GM21786 (cell line): ENCODE measurements around the gene GPC6.

Experiments
- ATAC-seq: cut with Tn5 transposase; IDR thresholded peaks from one replicate; pipeline ENCODE4 v1.9.1; 2021; ENCODE audit not compliant: unreplicated experiment

The GPC6 gene

DNA sequence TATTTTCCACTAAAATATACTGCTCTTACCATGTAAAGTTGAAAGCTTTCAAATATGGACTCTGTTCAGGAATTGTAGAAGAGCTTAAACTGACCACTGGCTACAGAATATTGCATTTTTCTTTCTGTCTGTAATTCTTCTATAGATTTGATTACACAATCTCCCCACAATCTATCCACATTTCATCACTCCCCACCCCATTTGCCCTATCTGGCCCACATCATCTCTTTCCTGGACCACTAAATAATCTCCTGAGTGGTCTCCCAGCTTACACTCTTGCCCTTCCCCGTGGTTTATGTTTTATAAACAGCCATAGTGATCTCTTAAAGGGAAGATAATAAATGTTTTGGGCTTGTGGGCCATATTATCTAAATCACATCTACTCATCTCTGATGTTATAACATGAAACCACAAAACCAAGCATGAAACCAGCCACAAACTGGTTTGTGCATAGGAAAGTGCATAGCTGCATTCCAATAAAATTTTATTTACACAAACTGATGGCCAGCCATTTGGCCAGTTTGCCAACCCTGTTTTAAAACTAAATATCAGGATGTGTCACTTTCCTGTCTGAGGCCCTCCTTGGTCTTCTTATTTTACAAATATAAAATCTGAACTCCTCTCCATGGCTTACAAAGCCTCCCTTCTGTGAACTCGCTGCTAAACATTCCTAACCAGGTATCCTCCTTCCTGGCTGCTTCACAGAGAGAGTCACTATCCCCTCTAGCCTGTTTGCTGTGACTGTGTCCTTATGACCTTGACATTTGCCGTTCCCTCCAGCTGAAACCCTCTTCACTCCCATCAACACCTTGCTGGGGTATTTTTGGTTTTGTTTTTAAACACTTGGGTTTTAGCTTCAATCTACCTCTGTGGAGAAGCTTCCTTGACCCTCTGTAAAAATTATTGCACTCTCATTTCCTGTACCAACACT lies 500.9 kb downstream of the GPC6 start:
- ATAC-seq, result no peak

DNA sequence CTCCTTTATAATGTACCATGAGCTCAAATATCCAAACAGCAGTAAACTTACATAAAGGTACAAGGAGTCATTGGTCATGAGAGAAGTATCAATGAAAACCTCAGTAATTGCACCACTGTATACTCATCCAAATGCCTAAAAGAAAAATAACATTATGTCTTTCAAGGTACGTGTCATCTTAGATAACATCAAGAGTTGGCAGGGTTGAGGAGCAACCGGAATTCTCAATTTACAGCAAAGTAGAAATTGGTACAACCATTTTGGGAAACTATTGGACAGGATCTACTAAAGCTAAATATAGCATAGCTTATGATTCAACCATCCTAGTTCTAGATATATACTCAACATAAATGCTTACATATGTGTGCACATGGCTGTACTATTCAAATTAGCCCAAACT lies 502.8 kb downstream of the GPC6 start:
- no peak for ATAC-seq

DNA sequence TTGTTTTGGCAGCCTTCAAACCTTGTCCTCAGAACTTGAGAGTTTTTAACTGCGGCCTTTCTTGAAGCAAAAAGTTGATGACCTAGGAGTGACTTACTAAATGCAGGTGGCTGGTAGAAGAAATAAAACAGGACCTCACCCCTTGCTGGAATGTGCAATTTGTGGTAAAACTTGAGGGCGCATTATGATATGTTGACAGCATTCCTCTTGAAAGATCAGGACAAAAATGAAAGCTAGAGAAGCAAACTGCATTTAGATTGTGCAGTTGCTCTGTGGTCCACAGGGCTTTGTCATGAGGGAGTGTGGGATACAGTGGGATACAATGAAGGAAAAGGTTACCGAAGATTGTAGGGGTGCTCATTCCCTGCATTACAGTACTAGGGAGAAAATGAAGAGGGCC lies 504.2 kb downstream of the GPC6 start:
- no peak for ATAC-seq

DNA sequence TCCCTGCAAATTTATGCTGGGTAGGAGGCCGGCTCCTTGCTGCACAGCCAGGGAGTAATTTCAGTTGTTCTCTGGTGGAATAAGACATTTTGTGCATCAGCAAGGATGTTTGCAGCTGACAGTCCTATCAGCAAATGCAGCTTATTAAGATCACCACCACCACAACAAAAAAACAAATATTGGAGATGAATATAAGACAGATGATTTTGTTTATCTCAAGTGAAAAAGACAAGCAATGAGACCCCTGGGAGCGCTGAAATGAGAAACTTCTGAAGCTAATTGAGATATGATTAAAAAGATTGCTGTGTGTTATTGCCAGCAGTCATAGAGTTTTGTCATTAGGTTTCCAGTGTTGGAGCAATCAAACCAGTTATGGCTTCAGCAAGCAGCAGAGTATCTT lies 505.6 kb downstream of the GPC6 start:
- ATAC-seq, result no peak

DNA sequence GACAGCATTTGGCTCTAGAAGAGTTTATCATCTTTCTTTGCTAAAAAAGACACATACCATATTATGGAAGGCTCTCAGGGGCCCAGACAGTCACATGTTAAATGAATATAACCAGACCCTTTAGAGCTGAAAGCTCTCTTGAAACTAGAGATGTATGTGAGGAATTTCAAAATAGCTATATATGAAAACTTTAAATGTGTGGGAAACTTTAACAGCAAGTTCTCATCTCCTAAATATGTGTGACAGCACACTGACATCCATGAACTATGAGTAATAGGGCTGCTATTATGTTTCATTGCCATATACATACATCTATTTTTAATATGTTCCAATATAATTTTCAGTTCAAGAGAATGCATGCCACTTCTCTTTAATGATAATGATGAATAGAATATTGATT lies 509.5 kb downstream of the GPC6 start:
- no peak for ATAC-seq

DNA sequence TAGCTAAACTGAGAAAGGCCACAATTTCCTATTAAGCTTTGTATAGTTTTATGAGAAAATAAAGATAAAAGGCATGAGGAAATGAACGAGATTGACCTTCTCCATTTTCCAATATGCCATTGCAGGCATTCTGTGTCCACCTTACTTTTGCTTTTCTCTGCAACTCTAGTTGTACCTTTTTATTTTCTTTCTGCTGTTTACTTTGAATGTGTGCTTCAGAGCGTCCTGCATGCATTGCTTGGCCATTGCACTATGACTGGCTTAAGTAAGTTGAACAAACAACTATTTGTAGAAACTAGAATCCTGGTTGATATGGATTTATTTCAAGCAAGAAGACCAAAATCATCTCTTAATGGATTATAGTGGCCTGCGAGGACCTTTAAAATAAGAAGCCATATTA lies 510.3 kb downstream of the GPC6 start:
- no peak for ATAC-seq

DNA sequence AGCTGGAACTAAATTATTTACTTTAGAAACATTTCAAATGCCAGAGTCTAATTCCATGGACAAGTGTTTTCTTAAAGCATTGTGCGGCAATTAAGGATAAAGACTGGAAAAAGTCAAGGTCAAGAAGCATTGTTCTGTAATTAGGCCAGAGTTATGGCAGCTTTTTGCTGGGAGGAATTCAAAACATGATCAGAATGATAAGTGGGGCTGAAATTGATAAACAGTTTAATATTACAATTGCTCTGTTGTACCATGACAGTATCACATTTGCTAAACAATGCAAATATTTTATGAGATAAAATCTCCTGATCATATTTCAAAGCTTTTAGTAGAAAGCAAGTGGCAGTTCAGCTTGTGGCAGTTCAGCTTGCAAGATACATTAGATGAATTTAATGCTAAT lies 513.7 kb downstream of the GPC6 start:
- no peak for ATAC-seq

DNA sequence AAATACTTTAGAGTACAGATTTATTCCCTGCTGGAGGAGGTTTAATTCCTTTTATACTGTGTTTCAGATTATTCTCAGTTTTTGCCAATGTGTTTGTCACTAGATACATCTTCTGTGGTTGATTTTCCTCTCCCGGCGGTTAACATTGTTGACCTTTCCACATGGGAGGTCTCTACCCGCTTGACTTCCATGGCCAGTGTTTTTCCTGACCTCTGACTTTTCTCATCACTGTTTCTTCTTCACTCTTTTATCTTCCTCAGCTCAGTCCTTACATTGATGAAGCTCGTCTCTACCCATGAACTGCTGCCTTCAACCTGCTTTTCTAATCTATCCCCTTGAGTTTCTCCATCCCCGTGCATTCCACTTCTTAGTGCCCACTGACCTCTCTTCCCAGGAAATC lies 517.4 kb downstream of the GPC6 start:
- no peak for ATAC-seq

DNA sequence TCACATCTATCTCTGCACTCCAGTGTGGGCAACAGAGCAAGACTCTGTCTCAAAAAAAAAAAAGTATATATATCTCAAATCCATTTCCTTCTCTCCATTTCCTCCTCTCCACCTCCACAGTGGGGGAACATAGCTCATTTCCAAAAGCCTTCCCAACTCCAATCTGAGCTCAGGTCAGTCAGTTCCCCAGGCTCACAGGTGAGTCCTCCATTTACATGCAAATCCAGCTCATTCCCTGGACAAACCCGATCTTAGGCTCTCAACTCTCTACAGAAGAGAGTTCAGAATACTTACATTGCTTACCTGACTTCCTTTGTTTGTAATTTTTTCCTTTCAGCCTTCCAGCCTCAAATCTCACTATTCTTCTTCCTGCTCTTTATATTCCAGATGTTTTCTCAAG lies 518.3 kb downstream of the GPC6 start:
- ATAC-seq, result no peak

DNA sequence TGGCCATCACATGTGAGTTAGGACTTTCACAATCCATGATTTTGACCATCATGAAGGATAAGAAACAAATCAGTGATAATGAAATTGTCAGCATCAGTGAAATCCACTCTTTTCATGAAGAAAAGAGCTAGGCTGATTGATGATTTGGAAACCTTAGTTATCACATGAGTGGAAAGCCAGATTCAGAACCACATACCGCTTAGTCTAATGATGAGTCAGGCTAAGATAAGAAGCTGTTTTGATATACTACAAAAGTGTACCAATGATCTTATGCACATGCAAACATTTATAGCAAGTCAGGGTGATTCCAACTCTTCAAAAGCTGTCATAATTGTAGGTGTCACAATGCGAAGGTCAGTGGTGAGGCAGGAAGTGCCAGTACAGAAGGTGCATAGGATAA lies 519.3 kb downstream of the GPC6 start:
- no peak for ATAC-seq

DNA sequence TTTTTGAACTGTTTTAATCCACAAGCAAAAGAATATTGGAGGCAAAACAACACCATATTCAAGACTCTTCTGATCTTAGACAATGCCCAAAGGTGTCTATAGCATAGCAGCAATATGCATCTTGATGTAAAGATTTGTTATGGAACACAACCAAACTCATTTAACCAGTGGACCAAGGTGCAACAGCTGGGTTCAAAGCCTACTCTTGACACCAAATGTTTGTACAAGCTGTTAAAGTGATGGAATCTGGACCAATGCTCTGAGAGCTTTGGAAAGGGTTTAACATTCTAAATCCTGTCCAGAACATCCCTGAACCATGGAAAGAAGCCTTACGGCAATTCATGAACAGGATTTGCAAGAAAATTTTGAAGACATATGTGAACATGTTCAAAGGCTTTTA lies 520.0 kb downstream of the GPC6 start:
- ATAC-seq, result no peak

DNA sequence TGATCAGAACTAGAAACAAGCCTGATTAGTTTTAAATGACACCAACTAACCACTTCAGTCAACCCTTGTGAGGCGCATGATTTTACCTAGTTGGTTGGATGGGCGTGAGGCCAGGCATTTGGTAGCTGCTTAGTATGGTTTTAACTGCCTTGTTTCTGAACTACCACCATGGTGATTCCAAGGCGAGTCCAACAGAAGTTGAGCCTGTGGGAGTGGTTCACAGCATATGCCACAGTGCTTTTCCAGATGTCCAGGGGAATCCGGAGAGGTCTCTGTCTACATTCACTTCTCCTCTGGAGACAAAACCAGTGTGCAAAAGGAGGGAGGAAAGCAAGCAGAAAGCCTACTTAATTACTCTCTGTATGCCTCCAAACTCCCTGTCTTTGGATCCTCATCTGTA lies 524.1 kb downstream of the GPC6 start:
- no peak for ATAC-seq

DNA sequence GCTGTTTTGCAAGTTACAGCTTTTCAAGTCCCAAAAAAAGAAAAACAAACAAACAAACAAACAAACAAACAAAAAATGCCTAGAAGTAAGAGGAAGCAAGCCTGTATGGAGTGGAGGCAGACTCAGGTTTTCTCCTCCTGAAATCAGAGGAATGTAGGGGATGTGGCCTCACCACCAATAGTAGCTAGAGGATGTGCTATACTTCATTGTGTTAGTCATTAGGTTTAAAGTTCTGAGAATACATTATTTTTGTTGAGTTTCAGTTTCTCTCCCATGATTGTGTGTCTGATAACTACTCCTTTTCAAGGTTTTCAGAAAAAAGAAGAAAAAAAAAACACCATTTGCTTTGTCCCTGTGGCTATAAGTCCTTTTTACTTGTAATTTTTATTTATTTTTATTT lies 524.5 kb downstream of the GPC6 start:
- ATAC-seq, result no peak

DNA sequence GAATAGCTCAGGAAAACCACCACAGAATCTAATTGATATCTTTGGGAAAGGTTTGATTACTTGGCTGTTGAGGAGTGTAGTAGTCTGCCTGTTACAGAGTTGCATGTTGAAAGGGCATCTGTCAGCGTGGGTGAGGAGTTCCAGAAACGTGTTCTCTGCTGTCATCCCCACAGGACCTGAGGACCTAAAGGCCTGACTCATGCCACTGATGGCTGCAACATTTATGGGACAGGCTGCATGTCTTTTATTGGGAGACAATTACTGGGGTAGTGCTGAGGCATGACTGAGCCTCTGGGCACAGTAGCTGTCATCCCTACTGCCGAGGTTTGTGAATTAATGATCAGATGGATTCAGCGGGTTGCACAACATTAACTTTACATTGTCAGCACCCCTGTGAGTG lies 525.9 kb downstream of the GPC6 start:
- ATAC-seq, result no peak

DNA sequence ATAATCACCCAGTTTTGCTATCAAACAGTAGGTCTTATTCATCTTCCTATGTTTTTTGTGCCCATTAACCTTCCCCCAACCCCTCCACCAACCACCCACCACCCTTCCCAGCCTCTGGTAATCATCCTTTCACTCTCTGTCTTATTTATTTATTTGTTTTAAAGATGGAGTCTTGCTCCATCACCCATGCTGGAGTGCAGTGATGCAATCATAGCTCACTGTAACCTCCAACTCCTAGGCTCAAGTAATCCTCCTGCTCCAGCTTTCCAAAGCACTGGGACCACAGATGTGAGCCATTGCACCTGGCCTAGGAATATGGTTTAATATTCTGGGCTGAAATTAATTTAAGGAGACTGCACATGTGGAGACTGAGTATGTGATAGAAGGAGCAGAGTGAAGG lies 527.0 kb downstream of the GPC6 start:
- no peak for ATAC-seq

DNA sequence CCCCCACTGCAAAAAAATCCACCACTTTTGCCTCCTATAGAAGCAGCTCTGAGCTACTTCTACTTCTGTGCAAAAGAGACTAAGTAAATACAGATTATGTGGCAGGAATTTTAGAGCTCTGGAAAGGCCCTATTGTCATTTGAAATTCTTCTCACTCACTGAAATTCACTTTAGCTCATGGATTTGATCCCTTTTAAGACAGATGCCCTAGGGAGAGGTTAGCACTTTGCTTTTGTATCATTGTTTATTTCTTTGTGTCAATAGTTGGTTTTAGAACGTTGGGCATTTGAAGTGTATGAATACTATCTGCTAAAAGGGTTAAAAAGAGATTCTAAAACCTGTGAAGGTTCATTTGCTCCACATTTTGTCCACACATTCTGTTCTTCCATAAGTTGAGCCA lies 528.7 kb downstream of the GPC6 start:
- no peak for ATAC-seq

DNA sequence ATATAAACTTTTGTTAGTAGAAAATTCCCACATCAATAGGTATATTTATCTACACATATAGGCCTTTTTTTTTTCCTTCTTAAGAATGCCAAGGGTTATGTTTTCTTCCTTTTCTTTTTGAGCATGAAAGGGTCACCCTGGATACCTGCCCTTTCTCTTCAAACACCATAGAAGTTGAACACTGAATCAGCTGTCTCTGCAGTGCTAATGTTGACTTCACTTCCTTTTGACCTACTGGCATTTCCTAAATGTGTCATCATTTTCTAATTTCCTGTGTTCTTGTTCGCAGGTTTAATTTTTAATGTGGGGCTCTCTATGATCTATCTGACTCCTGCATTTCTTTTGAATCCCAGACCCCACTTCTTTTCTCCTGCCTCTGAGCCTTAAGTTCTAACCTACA lies 532.0 kb downstream of the GPC6 start:
- no peak for ATAC-seq

DNA sequence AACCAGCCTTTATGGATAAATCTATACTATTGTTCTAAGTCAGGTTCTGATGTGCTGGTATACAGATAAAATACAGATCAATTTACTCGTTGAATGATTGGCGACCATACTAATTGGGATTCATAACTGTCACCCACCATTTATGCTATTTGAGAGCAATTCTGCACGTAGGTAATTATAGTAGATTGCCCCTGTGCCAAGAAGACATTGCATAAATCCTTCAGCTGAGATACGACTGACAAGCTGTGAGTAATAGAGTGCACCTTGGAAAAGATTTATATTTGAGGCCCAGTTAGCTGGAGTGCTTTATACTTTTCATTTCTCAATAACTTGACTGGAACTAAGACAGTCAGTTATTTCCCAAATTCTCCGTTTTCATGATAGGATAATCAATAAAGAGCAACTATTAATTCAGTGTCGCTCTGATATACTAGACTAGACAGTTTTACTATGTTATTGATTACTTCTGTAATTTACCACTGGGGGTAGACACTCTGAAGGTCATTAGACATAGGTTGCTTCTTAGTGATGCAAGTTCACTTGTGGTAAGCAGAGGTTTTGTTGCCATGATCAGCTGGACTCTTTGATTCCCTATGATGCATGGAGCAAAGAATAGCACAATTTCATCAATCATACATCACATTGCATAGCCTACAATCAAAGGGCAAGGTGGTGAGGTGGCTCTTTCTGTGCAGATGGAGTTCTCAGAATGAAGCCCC lies 536.3 kb downstream of the GPC6 start:
- ATAC-seq, result no peak

DNA sequence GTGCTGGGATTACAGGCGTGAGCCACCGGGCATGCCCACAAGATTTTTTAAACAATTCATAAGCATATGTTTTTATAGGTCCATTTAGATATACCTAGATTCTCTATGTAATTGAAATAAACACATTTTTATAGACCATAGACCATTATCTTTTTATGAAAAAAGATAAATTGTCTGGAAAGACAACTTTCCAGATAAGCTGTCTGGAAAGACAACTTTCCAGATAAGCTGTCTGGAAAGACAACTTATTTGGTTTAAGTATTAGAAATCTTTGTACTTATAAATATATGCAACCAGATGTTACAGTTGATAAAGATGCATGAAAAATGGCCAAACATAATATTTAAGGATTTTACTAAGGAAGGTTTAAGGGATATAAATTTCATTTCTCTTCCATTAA lies 538.5 kb downstream of the GPC6 start:
- no peak for ATAC-seq

DNA sequence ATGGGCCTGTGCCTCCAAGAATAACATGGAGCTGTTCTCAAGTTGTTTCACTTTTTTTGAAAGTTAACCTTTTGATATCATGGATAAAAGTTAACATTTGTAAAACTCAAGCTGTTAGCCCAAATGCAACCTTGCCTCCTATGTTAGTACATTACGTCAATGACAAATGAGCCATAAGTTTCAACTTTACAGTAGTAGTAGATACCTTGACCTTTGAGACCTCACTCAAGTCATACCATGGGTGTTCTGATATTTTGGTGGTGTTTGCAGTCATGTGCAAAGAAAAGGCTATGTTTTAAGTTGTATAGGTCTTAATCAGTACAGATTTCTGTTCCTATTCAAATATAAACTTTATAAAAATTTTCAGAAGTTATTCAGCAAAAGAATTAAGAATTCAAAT lies 539.2 kb downstream of the GPC6 start:
- no peak for ATAC-seq

DNA sequence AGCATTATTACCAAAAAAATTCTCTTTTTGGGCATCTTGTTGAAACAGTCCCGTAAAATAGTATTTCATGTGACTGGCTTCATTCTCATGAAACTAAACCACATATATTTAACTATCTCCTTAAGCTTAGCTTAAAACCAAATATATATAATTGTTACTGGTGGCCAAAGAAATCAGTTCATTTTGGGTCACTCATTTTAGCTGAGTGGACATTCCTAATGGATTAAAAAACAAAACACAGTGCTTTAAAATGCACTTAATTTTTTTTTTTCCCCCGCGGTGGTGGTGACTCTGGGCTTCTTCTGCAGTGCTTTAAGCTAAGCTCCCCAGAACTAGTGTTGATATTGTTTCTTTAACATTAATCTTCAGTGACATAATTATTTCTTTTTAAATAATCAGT lies 540.1 kb downstream of the GPC6 start:
- ATAC-seq, result no peak

DNA sequence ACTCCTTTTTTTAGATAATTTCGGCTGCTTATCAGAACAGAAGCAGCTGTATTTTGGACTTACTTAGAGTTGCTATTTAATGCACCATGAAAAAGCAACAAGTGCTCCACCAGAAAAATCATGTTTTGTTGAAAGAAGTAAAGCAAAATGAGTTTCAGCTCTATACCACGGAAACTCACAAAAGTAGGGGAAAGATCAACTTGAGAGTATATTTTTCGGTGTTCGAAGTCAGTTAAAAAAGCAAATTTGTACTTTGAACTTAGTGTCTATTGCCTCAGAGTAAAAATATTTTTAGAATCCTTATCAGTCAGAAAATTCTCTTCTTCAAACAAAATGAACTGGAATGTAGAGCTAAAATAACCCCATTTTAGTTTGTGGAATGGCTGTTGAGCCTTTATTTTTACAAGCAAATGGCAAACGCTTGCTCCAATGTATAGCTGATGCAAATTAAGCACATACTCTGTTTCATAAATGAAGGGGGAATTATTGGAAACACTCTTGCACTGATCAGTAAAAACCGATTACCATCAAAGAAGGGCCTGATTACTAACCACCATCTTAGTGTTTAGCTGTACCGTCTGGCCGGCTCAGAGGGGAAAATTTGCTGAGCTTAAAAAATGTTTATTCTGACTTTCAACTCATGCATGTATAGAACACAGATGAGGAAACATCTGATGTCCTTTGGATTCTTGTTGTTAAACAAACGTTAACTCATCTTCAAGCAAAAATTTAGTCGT lies 540.7 kb downstream of the GPC6 start:
- ATAC-seq, result no peak
